ENCODE results near the gene SEMA3F.

Gene SEMA3F

DNA sequence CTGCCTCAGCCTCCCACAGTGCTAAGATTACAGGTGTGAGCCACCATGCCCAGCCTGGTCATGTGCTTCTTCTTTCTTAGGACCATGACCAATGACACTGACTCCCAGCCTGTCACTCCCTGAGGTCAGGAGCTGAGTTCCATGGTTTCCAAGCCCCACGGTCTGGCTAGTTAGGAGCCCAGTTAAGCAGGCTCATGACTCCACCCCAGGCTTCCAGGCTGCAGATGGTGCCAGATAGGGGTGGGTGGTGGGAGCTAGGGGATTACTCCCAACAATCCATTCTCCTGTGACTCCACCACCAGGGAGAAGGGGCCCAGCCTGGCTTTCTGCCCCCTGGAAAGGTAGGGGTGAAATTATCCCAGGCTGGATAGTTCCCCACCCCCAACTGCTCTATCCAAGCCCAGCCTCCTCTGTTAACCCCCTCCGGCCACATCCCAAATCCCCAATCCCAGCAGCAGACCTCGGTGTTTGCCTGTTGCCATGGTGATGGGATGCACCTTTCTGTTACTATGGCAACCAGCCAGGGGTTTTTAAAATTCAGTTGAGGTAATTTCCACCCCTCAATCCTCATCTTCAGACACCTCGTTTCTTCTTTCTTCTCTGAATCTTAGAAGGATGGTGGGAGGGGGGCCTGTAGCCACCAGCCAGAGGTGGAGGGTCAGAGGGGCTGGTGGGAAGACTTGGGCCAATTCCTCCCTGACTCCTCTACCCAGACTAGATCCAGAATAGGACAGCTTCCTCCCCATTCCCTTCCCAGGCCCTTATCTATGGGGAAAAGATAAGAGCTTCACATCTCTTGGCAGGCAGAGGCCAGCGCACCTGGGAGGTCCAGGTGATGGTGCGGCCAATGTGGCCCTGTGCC is 22.5 kb upstream of the SEMA3F start:
- no peak for DNase-seq (ENCODE audit: low spot score)

DNA sequence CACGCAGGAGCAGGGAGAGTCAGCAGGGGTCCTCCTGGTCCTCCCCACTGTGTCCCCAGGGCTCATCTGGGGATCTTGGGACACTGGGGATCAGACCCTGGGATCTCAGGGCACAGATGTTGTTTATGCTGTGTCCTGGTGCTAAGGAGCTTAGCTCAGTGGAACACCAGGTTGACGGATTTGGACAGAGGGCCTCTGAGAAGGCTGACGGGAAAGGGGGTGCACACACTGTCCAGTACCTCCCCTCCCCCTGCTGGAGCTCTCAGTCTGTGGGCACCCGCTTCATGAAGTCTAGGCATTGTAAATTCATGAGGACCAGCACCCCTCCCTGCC is 21.9 kb upstream of the SEMA3F start:
- no peak for DNase-seq (ENCODE audit: low spot score)

DNA sequence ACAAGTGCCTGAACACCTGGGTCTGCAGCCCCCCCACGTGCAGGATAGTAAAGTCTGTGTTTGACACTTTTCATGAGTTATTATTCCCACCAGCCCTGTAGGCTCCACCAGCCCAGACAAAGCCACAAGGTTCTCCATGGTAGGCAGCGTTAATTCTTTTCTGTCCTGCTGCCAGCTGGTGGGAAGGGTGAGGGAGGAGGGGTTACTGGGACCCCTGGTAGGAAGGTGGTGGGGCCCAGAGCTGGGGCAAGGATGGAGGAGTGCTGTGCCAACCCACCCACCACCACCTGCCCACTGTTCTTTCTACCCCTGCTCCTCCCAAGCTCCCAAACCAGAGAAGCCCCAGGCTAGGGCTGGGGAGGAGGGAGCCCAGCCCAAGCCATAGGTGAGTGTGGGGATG is 20.8 kb upstream of the SEMA3F start:
- DNase-seq (ENCODE audit: low spot score), result no peak

DNA sequence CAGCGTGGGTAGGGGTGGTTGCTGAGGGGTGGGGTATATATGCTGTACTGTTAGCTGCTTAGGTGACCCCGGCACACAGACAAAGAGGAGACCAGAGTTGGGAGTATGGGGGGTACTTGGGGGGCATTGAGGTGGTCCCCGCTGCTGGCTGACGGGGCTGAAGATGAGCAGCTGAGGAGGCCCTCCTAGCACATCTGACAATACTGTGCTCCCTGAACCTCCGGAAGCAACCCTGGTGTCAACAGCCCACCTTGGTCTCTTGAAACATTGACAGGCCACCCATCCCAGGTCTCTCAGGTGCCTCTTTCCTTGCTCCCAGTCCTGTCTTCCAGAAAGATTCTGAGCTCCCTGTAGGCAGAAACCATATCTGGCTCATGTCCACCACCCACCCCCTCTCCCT is 19.2 kb upstream of the SEMA3F start:
- no peak for DNase-seq (ENCODE audit: low spot score)

DNA sequence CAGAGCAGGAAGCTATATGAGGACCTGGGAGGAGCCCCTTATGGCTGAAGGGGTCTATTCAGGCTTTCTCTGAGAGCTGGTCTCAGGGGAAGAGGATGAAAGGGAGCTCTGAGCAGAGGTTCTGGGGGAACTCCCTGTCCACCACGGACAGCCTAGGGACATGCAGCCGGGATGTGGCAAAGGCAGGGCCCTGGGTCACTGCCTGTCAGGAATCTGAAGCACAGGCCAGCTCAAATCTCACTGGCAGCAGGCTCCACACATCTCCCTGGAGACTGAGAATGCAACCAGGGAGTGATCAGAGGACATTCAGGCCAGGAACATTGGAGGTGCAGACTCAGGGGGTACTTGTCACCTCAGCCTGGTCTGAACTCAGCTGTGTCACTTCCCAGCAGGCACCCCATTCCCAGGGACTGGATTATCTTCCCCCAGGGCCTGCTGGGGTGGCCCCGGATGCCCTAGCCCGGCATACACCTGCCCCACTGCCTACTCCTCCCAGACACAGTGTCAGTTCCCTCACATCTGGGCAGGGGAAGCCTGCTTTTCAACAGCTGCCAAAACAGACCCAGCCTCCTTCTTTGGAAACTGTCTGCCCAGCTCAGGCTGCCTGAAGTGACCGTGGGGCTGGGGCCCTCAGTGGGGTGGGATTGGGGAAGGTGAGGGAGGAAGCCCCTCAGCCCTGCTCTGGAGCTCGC is 18.3 kb upstream of the SEMA3F start:
- DNase-seq (ENCODE audit: low spot score), result no peak

DNA sequence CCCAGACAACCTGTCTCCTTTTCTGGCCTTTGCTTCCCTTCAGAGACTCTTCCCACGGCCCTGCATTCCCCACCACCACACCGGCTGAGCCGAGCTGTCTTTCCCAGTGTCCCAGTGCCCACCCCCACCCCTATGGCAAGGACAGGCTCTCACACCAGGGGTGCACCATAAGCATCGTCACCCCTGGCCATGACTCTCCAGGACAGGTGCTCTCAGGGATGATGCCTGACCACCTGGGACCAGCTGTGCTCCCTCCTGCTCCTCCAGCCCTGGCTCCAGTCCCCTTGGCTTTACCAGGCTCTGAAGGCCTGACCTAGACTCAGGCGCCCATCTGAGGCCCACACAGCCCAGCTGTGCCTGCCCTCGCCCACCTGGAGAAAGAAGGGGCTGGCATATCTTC is 17.6 kb upstream of the SEMA3F start:
- DNase-seq (ENCODE audit: low spot score), result no peak

DNA sequence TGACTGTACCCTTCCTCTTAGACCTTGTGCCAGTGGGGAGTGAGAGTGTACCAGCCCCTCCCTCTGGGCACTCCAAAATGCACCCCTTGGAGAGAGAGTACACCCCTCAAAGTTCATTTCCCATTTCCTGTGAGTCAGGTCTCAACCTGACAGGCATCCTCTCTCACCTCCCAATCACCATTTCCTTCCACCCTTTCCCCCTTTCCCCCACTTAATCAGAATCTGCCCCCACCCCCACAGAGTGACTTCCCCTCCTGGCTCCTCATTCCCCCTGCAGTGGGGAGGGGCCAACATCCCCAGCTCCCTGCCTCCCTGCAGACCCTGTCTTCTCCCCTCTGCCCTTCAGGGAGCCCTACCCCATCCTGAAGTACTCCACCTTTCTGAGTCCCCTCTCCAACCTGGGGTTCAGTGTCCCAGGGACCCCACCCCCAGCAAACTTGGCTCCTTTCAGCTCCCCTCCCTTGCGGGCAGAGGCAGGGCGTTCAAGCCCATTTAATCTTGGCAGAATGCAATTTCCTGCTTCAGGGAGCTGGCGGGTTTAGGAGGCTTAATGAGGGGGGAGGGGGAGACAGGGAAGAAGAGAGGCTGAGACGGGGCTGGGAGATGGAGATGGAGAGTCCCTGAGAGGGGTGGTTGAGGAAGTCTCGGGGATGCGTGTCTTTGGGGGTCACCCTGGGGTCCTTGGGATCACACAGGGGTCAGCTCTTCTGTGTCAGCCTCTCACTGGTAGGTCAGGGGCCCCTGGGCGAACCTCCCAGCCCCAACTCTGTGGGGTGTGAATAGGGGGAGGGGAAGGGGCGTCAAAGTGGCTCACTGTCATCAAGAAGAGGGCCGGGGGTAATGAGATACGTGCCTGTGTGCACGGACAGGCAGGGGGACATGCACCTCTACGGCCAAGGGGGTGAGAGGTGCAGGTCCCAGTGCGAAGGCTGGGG is 16.6 kb upstream of the SEMA3F start:
- DNase-seq (ENCODE audit: low spot score), result no peak

DNA sequence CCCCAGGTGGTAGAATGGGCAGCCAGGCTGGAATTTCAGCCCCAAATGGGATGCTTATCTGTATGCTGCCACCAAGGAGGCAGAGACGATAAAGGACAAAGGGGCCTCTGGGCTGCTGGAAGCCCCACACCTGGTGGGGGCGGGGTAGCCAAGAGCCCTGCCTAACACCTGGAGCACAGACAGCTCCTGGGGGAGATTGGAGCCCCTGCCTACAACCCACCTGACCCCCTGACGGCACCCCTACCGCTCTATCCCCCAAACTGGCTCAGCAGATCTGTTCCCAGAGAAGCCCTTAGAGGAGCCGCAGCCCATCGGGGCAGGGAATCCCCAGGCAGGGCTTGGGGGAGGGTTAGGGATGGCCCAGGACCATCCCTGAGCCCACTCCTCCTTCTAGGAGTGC is 15.8 kb upstream of the SEMA3F start:
- no peak for DNase-seq (ENCODE audit: low spot score)

DNA sequence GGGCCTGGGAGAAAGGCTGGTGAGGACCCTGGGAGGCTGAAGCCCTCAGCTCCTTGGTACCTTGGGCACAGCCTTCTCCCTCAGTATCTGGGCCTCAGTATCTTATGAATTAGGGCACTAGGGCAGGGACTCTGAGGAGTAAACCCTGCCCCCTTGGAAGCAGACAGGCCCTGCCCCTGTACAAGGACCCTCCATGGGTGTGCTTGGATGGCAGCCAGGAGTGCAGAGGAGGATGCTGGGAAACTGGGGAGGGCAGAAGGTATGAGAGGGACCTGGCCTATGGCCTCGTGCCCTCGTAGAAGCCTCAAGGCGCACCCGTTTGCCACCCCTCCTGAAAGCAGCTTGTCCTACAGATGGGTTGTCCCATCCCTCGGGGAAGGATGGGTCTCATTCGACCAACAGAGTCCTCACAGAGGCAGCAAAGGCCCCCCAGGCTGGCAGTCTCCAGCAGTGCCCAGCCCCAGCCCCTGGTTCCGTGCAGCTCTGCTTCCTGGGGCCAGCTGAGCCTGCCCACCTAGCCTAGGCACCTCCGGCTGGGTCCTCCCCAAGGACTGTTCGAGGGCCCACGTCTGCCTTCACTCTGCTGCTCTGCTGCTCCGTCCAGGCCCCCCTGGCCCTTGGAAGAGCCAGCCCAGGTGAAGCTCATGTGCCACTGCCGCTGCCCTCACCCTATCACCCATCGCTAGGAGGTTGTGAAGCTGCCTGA is 15.3 kb upstream of the SEMA3F start:
- DNase-seq (ENCODE audit: low spot score), result no peak

DNA sequence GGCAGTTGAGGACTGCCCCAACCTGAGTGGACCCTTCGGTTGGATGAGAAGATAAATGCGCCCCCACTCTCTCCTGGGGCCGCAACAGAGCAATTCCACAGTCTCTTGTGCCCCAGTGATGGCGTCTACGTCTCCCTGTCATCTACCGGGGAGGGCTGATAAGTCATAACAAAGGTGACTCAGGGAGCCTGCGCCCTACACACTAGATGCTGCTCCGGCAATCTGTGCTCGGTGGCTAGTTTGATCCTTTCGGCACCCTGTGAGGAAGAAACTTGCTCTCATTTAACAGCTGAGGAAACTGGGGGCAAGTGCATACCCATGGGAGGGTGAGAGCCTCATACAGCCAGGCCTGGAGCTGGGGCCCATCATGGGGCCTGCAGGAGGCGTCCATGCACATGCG is 14.1 kb upstream of the SEMA3F start:
- DNase-seq (ENCODE audit: low spot score), result no peak

DNA sequence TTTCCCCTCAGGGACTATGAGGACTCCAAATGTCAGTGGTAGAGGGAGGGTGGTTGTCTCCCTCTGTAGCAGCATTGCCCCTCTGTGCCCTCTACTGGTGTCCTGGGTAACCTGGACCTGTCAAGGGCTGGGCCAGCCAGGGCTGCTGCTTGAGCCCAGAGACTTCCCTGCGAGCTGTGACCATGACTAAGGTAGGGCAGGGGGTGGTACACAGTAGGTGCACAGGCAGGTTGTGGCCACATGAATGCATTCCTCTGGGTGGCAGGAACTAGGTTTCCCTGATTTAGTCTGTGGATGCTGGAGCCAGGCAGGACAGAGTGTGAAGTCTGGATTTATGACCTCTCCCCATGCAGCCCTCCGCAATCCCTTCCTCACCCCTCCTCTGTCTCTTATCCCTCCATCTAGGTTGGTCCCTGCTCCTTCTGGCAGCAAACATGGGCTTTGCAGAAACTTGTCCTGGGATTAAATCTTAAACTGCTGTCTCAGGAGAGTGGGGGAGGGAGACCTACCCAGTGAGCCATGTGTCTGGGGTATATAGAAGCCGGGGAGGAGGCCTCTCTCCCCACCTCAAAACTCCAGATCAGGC is 8.7 kb upstream of the SEMA3F start:
- no peak for DNase-seq (ENCODE audit: low spot score)

DNA sequence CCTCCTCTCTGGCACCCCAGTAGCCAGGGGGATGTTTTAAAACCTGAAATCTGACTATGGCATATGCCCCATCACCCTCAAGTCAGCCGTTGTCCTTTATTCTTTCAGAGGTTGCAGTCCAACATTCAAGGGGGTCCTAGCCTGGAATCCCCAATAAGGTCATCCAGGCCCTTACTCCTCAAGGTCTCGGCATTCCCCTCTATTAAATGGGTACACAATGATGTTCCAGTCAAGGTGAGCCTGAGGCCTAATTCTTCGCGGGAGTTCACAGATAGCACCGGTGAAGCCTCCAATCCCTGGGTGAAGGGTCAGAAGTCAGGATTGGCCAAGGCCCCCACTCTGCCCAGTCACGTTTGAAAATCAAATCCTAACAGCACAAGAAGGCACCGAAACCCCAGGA is 8.1 kb upstream of the SEMA3F start:
- DNase-seq (ENCODE audit: low spot score), result no peak

DNA sequence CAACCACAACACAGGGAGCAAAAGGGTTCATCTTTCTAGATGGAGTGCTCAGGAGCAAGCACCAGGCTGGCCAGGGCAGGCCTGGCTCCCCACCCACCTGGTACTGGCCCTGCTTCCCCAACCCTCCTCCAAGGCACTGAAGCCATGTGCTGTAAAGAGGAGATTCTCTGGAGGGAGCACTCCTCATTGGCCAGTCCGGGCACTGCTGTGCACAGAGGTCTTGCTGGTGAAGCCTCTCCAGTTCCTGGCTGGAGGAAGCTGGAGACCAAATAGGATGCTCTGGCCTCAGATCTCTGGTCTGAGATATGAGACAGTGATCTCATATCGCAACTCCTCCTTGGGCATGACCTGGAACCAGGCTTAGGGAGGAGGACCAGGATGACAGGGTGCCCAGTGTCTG is 7.7 kb upstream of the SEMA3F start:
- DNase-seq (ENCODE audit: low spot score), result no peak

DNA sequence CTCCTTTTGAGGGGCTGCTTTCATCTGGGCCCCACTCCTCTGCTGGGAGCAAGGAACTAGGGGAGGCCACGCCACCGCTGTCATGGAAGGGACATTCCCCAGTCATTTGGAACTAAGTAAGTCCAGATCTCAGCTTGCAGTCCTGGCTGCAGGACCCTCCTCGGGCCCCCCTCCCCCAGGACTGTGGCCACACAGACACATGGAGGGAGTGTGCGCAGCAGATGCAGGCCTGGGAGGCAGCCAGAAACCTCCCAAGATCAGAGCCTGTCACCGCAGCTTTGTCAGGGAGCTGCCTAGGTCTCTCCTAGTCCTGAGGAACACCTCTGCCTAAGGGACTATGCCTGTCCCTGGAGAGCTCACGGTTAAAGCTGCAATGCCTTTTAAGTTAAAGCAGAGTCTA is 7.3 kb upstream of the SEMA3F start:
- DNase-seq (ENCODE audit: low spot score), result no peak

DNA sequence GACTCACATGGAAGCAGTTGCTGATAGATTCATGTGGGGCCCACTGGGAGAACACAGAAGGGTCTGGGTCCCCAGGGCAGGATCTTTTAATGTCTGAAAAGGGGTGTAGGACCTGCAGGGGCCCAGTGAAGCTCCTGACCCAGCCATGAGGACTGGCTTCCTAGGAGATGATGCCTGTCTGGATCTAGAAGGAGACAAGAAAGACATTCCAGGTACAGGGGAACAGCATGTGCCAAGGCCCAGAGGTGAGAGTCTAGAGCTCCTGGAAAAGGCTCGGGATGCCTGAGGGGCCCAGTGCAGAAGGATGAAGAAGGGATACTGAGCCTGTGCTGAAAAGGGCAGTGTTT is 4.7 kb upstream of the SEMA3F start:
- DNase-seq (ENCODE audit: low spot score), result no peak

DNA sequence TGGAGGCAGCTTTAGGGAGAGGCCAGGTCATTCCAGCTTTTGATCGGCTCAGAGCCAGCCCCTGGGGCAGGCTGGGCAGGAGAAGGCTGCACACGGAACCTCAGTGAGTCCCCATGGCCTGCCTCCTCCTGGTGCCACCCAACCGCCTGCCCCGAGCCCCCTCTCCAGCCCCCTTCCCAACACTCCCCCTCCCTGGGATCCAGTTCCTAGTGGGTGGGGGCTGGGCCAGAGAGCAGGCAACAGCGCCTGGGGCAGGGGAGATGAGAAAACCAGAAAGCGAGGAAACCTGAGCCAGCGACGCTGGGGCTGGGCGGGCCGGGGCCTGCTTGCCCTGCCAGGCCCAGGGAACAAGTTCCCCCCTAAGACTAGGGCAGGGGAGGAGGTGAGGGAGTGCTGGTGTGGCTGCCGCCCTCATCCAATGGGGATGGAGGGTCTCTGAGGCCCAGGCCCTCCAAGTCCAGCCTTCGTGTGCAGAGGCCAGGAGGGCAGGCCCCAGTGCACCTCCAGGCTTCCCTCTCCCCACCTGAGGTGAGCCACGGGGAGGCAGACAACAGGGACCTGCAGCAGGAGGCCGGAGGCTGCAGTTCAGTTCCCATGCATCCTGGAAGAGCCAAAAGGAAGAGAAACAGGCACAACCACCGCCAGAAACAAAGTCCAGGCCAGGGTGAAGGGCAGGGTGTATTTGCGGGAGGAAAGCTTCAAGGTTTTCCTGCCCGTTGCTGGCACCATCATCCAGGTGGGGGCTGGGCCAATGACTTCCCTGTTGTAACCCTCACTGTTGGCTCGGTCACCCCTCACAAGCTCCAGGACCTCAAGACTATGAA is 4.0 kb upstream of the SEMA3F start:
- DNase-seq (ENCODE audit: low spot score), result no peak

DNA sequence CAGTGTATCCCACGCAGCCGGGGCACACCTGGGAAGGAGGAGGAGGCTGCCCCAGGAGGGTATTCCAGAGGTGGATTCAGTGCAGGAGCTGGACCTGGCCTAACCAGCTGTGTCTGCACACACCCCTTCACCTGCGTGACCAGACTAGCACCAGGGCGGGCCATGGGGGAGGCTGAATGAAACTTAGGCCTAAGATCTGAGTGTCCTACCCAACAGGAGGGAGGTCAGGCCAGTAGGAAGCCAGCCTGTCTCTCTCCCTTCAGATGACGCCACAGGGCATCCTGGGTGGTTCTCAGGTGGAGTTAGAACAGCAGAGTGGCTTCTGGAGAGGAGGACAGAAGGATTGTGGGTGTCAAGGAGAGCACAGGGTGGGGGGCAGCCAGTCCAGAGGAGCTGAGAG is 3.4 kb upstream of the SEMA3F start:
- no peak for DNase-seq (ENCODE audit: low spot score)

DNA sequence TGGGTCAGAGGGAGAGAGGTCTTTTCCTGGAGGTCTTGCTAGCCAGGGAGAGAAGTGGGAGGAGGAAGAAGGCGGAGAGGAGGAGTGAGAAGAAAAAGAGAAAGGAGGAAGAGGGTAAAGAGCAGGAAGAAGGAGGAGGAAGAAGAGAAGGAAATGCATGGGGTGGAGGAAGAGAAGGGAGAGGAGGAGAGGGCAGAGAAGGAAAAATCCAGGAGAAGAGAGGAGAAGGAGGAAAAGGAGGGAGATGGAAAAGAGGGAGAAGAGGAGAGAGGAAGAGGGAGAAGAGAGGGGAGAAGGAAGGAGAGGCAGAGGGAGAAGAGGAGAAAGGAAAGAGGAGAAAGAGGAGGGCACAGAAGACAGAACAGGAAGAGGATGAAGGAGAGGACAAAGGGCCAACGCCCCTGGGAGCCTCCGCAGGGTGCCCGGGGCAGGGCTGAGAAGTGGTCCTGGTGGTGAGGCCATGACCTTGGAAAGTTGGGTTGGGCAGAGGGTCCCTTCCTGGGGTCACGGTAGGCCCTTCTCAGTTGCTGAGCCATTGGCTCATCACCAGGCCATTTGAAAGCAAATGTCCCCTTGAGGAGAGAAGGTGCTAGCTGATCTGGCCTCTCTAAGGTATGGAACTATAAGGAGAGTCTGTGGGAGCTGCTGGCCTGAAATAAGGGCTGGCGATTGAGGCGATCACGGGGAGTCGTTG is 1.2 kb upstream of the SEMA3F start:
- DNase-seq (ENCODE audit: low spot score), result no peak

DNA sequence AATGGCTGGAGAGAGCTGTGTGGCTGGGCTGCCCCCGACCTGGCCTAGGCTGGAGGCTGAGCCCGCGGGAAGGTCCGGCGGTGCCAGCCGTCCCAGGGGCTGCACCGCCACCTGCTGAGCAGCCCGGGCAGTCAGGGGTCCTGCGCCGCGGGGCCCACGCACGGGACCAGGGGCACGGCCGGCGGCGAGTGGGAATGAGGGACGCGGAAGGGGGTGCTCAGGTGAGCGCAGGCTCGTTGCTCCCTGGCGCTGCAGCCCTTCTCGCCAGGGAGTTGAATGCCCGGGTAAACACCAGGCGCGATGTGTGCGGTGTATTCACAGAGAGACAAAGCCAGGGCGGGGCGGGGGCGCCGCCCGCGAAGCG is 666 bp upstream of the SEMA3F start:
- DNase-seq (ENCODE audit: low spot score), result no peak

DNA sequence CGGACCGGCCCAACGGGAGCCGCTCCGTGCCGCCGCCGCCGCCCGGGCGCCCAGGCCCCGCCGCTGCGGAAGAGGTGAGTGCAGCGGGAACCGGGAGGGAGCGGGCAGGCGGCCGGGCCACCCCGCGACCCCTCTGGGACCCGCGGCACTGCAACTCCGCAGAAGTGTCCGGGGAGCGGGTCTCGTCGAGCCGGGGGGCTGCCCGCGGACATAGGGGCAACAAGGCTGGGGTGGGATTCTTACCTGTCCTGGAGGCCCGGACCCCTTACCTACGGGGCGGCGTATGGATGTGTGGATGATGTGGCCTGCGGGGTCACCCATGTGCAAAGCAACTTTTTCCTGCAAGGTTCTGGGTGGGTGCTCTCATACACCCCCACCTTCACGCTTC is 361 bp downstream of the SEMA3F start:
- DNase-seq (ENCODE audit: low spot score), result no peak

DNA sequence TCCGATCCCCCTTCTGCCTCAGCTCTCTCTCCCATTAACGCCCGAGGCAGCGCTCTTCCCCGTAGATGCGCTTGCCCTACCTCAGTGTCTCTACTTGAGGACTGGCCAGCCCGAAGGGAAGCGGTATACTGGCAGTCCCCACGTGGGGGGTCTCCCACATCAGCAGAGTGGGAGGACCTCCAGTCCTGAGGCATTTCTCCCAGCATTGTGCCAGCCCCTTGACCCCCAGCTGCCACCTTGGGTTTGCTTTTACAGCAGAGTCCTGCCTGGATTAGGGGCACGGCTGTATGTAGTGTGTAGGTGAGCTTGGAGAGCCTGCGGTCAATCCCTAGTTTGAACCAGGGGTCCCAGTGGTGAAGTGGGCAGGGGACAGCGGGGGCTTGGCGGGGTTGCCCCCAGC is 767 bp downstream of the SEMA3F start:
- no peak for DNase-seq (ENCODE audit: low spot score)

All from kidney capillary endothelial cell (primary cell).